GM10248 (cell line): Measurements from ENCODE around the gene SEC14L6.

Experiments
- CTCF ChIA-PET: fragments of 300-600 bp; sonication (Branson Sonifier 250); formaldehyde crosslinking; extraction: SDS; loops from one replicate; lab custom pipeline; 2021; ENCODE audit warnings: antibody characterized with exemption; lab: Yijun Ruan, JAX
- POLR2A ChIA-PET: fragments of 350-650 bp; sonication (Branson Sonifier 250); formaldehyde crosslinking; extraction: SDS; loops from one replicate; lab custom pipeline; 2020; ENCODE audit warnings: antibody characterized with exemption; lab: Yijun Ruan, JAX
- DNase-seq: peaks from one replicate; pipeline ENCODE4 v3.0.0; 2012; ENCODE audit errors: extremely low spot score
- CTCF ChIP-seq: IDR thresholded peaks from 2 replicates; pipeline ENCODE4 v1.5.1; 2012; ENCODE audit warnings: mild to moderate bottlenecking, low read depth; ENCODE audit errors: extremely low read depth, missing control alignments, control extremely low read depth

SEC14L6 gene

DNA sequence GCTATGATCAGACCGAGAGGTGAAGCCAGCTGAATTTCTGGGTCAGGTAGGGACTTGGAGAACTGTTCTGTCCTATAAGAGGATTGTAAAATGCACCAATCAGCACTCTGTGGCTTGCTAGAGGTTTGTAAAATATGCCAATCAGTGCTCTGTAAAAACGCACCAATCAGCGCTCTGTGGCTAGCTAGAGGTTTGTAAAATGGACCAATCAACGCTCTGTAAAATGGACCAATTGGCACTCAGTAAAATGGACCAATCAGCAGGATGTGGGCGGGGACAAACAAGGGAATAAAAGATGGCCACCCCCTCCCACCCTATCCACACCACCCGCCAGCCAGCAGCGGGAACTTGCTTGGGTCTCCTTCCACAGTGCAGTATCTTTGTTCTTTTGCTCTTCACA, 34.6 kb downstream of the SEC14L6 start:
- POLR2A ChIA-PET, result no interaction called here
- CTCF ChIA-PET, result interaction anchor here (1.3 kb wide), 1 partner anchor 26 kb away, joined by 3 read pairs; no protein-coding TSS in a partner anchor
- TF ChIP-seq CTCF, result no peak
- DNase-seq, result no peak

DNA sequence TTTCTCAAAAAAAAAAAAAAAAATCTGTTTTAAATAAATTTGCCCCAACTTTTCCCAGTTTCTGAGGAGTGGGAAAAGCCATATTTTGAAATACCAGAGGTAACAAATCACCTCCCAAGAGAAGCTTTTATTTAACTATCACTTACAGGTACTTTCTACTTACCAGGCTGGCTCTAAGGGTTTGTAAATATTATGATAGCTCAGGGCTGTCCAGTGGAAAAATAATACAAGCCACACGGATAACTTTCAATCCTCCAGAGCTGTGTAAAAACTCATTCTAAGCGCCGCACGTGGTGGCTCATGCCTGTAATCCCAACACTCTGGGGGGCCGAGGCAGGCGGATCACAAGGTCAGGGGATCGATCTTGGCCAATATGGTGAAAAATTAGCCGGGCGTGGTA, 35.4 kb downstream of the SEC14L6 start:
- ChIA-PET POLR2A (no interaction called here), CTCF (interaction anchor here (1.3 to 1.9 kb wide), 2 partner anchors 15 to 25 kb away, joined by 3 to 4 read pairs; no protein-coding TSS in a partner anchor)
- TF ChIP-seq CTCF, result no peak
- DNase-seq, result no peak

- DNase-seq, result no peak
- POLR2A ChIA-PET, result no interaction called here
- TF ChIP-seq CTCF, result no peak
- CTCF ChIA-PET, result no interaction called here
Measured at GRCh38 chr22:30508216-30508615, 38.3 kb downstream of the SEC14L6 start.

GRCh38 chr22:30507670-30508069, 38.9 kb downstream of the SEC14L6 start:
- no peak for DNase-seq
- CTCF ChIA-PET, result no interaction called here

GRCh38 chr22:30506507-30506968, 40.0 kb downstream of the SEC14L6 start:
- DNase-seq, result no peak
- TF ChIP-seq CTCF, result no peak
- CTCF ChIA-PET, result interaction anchor here (0.8 kb wide), 1 partner anchor 21 kb away, joined by 3 read pairs; no protein-coding TSS in a partner anchor

More at GRCh38 chr22:30507670-30508069, 38.9 kb downstream of the SEC14L6 start:
- no peak for TF ChIP-seq CTCF
- POLR2A ChIA-PET, result no interaction called here

DNA sequence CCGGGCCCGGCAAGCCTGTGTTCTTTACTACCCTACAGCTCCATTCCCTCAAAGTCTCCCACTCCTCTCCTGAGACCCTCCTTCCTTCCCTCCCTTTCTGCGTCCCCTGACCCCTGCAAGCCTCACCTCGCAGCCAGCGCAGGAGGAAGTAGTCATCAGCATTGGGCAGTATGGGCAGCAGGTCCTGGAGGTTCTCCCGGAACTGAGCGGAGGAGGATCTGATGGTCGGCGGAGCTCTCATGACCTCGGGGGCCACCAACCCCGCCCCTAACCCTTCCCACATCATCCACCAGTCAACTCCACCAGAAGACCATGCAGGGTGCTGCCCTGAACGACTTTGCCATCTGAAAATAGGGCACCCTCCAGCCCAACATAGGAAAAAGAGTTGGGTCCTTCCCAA, 43.0 kb downstream of the SEC14L6 start:
- TF ChIP-seq CTCF, result no peak
- ChIA-PET CTCF (interaction anchor here (1.4 kb wide), 1 partner anchor 14 kb away, joined by 4 read pairs; no protein-coding TSS in a partner anchor), POLR2A (no interaction called here)
- DNase-seq, result no peak

More at GRCh38 chr22:30506507-30506968, 40.0 kb downstream of the SEC14L6 start:
- POLR2A ChIA-PET, result no interaction called here

GRCh38 chr22:30502911-30503310, 43.6 kb downstream of the SEC14L6 start:
- POLR2A ChIA-PET, result interaction anchor here (0.6 kb wide), 1 partner anchor 1015 kb away, joined by 3 read pairs; no protein-coding TSS in a partner anchor
- no peak for TF ChIP-seq CTCF
- no peak for DNase-seq
- CTCF ChIA-PET, result interaction anchor here (1.0 to 1.4 kb wide), 2 partner anchors 13 to 17 kb away, joined by 3 to 4 read pairs; no protein-coding TSS in a partner anchor
